H1 (cell line): ENCODE data around the gene MAD2L1. TPM values are rescaled to one million over a fixed set of nuclear protein-coding genes. Genes with fewer than 3 reads are reported as not detected.

Source experiments
- CTCF ChIA-PET: fragments of 300-600 bp; sonication (Branson Sonifier 250); formaldehyde crosslinking; loops from one replicate; lab custom pipeline; 2021; ENCODE audit not compliant: partially characterized antibody; lab: Charles Lee
- POLR2A ChIA-PET: fragments of 300-600 bp; sonication (Branson Sonifier 250); formaldehyde crosslinking; loops from one replicate; lab custom pipeline; 2021; ENCODE audit warnings: inconsistent platforms; ENCODE audit not compliant: partially characterized antibody; lab: Charles Lee
- DNase-seq, 2 experiments: peaks; one replicate each; pipeline versions ENCODE4 v3.0.0 to v3.0.0-alpha.2; 2010 to 2022; ENCODE audit warnings: low spot score in 2 of 2, low read depth in 1 of 2, mixed read lengths in 1 of 2
- FAIRE-seq: peaks from 2 replicates; lab custom pipeline; 2011; peaks lifted over from hg19 to GRCh38; lab: Jason Lieb, UNC
- H2AFZ ChIP-seq: 2 replicates; pipeline ENCODE4 v1.8.1; 2012; ENCODE audit warnings: low read length, inconsistent platforms
- H2AK5ac ChIP-seq: 2 replicates; pipeline ENCODE4 v1.6.1; 2013; ENCODE audit warnings: low read depth, low read length
- H2BK120ac ChIP-seq: replicated peaks from 2 replicates; pipeline ENCODE3; 2013; ENCODE audit warnings: low read depth, low read length, inconsistent platforms
- H2BK12ac ChIP-seq: 2 replicates; pipeline ENCODE4 v1.6.1; 2013; ENCODE audit warnings: low read depth, low read length
- H2BK15ac ChIP-seq: 2 replicates; pipeline ENCODE4 v1.6.1; 2013; ENCODE audit warnings: low read length
- H2BK20ac ChIP-seq: 2 replicates; pipeline ENCODE4 v1.6.1; 2013; ENCODE audit warnings: low read length
- H2BK5ac ChIP-seq: 2 replicates; pipeline ENCODE4 v1.6.1; 2013; ENCODE audit warnings: low read depth, low read length
- H3K14ac ChIP-seq: 2 replicates; pipeline ENCODE4 v1.6.1; 2013; ENCODE audit warnings: inconsistent platforms; ENCODE audit not compliant: insufficient read length
- H3K18ac ChIP-seq: 2 replicates; pipeline ENCODE4 v1.6.1; 2013; ENCODE audit warnings: low read length; ENCODE audit errors: extremely low read depth
- H3K23ac ChIP-seq: 2 replicates; pipeline ENCODE4 v1.6.1; 2013; ENCODE audit warnings: inconsistent platforms; ENCODE audit not compliant: insufficient read length
- H3K23me2 ChIP-seq: 2 replicates; pipeline ENCODE4 v1.6.1; 2013; ENCODE audit warnings: low read depth, low read length
- H3K27ac ChIP-seq: 2 replicates; pipeline ENCODE4 v1.6.1; 2011; ENCODE audit warnings: low read depth, low read length, inconsistent platforms
- H3K27me3 ChIP-seq, 4 experiments: replicated peaks in 1 of 4; 1 replicate in 1 of 4; 2 replicates in 3 of 4; pipeline versions ENCODE4 v1.6.1 to v1.8.1; 2011 to 2013; ENCODE audit warnings: low read length in 3 of 4, mild to moderate bottlenecking in 3 of 4, inconsistent platforms in 2 of 4, mixed read lengths in 2 of 4, moderate library complexity in 1 of 4; ENCODE audit not compliant: control insufficient read depth in 3 of 4, insufficient read depth in 3 of 4; ENCODE audit errors: extremely low read depth in 1 of 4
- H3K36me3 ChIP-seq, 4 experiments: 2 replicates each; pipeline versions ENCODE4 v1.6.1 to v1.8.1; 2011 to 2013; ENCODE audit warnings: mild to moderate bottlenecking in 4 of 4, low read length in 3 of 4, moderate library complexity in 2 of 4, control low read depth in 1 of 4, inconsistent platforms in 1 of 4; ENCODE audit not compliant: insufficient read depth in 4 of 4, control insufficient read depth in 2 of 4
- H3K4ac ChIP-seq: replicated peaks from 2 replicates; pipeline ENCODE3; 2013; ENCODE audit warnings: low read length, low read depth, mixed read lengths, inconsistent platforms; ENCODE audit not compliant: insufficient read length
- H3K4me1 ChIP-seq, 4 experiments: replicated peaks in 1 of 4; 1 replicate in 1 of 4; 2 replicates in 3 of 4; pipeline versions ENCODE4 v1.6.1 to v1.8.1; 2011 to 2013; ENCODE audit warnings: low read length in 3 of 4, inconsistent platforms in 2 of 4, mixed read lengths in 1 of 4; ENCODE audit not compliant: insufficient read depth in 4 of 4, control insufficient read depth in 3 of 4
- H3K4me2 ChIP-seq, 2 experiments: 2 replicates each; pipeline versions ENCODE4 v1.6.1 to v1.8.1; 2011 to 2013; ENCODE audit warnings: low read depth in 2 of 2, low read length in 2 of 2, control low read depth in 1 of 2, inconsistent platforms in 1 of 2, mild to moderate bottlenecking in 1 of 2; ENCODE audit not compliant: insufficient read depth in 1 of 2
- H3K4me3 ChIP-seq, 4 experiments: fragments of 200-600, 300-600 bp in 1 of 4; sonication (generic), shearing (Covaris generic), sonication (Bioruptor Twin) in 1 of 4; 2 replicates each; pipeline versions ENCODE4 v1.5.1 to v1.8.1; 2011 to 2016; ENCODE audit warnings: low read length in 4 of 4, low read depth in 3 of 4, control low read depth in 2 of 4, inconsistent platforms in 2 of 4, mild to moderate bottlenecking in 2 of 4, mixed read lengths in 1 of 4, moderate library complexity in 1 of 4; ENCODE audit not compliant: insufficient read depth in 2 of 4; ENCODE audit errors: extremely low read depth in 1 of 4
- H3K56ac ChIP-seq: replicated peaks from 2 replicates; pipeline ENCODE3; 2013; ENCODE audit warnings: low read depth, mild to moderate bottlenecking, mixed read lengths, low read length, inconsistent platforms; ENCODE audit not compliant: insufficient read length
- H3K79me1 ChIP-seq: 2 replicates; pipeline ENCODE4 v1.6.1; 2013; ENCODE audit warnings: low read depth, low read length, control low read depth
- H3K79me2 ChIP-seq, 2 experiments: 2 replicates each; pipeline versions ENCODE4 v1.6.1 to v1.8.1; 2012 to 2013; ENCODE audit warnings: low read length in 2 of 2, mild to moderate bottlenecking in 2 of 2, inconsistent platforms in 1 of 2; ENCODE audit not compliant: insufficient read depth in 2 of 2, control insufficient read depth in 1 of 2
- H3K9ac ChIP-seq, 4 experiments: replicated peaks in 1 of 4; 1 replicate in 1 of 4; 2 replicates in 3 of 4; pipeline versions ENCODE4 v1.6.1 to v1.8.1; 2011 to 2013; ENCODE audit warnings: low read depth in 3 of 4, low read length in 3 of 4, control low read depth in 2 of 4, mild to moderate bottlenecking in 2 of 4, moderate library complexity in 2 of 4, inconsistent platforms in 1 of 4; ENCODE audit errors: extremely low read depth in 1 of 4
- H3K9me3 ChIP-seq, 2 experiments: 2 replicates each; pipeline versions ENCODE4 v1.6.1 to v1.8.1; 2012 to 2013; ENCODE audit warnings: mild to moderate bottlenecking in 2 of 2, moderate library complexity in 2 of 2, control low read depth in 1 of 2, inconsistent platforms in 1 of 2, low read depth in 1 of 2, low read length in 1 of 2, mixed read lengths in 1 of 2; ENCODE audit not compliant: insufficient read depth in 2 of 2
- H4K20me1 ChIP-seq, 2 experiments: replicated peaks in 1 of 2; 2 replicates each; pipeline versions ENCODE3 to v1.8.1; 2011 to 2013; ENCODE audit warnings: inconsistent platforms in 2 of 2, low read length in 2 of 2, mild to moderate bottlenecking in 1 of 2; ENCODE audit not compliant: insufficient read depth in 2 of 2, control insufficient read depth in 1 of 2
- H4K5ac ChIP-seq: 2 replicates; pipeline ENCODE4 v1.6.1; 2013; ENCODE audit warnings: low read length, low read depth, mixed read lengths, inconsistent platforms; ENCODE audit not compliant: insufficient read length
- H4K8ac ChIP-seq: 2 replicates; pipeline ENCODE4 v1.8.0; 2013; ENCODE audit warnings: mild to moderate bottlenecking, moderate library complexity, low read length, inconsistent platforms; ENCODE audit not compliant: insufficient read depth; ENCODE audit errors: extremely low read depth
- H4K91ac ChIP-seq: replicated peaks from 2 replicates; pipeline ENCODE3; 2013; ENCODE audit warnings: low read length, mixed read lengths, inconsistent platforms; ENCODE audit not compliant: insufficient read length
- ATF2 ChIP-seq: IDR thresholded peaks from 2 replicates; pipeline ENCODE4 v1.6.1; 2012; ENCODE audit warnings: low read length, inconsistent platforms
- CREB1 ChIP-seq: IDR thresholded peaks from 2 replicates; pipeline ENCODE4 v1.6.1; 2012; ENCODE audit warnings: inconsistent platforms
- EP300 ChIP-seq, 2 experiments: IDR thresholded peaks; 1 replicate in 1 of 2; 2 replicates in 1 of 2; pipeline ENCODE4 v1.6.1; 2011 to 2012; ENCODE audit warnings: low read depth in 2 of 2, low read length in 2 of 2, mild to moderate bottlenecking in 2 of 2, borderline replicate concordance in 1 of 2, inconsistent platforms in 1 of 2, moderate library complexity in 1 of 2
- FOSL1 ChIP-seq: IDR thresholded peaks from 2 replicates; pipeline ENCODE4 v1.6.1; 2011; ENCODE audit warnings: mild to moderate bottlenecking, low read depth, low read length, moderate library complexity; ENCODE audit not compliant: insufficient read depth
- KDM1A ChIP-seq: fragments of 200-600, 300-600 bp; sonication (generic); IDR thresholded peaks from 2 replicates; pipeline ENCODE4 v1.7.1; 2016; ENCODE audit warnings: mild to moderate bottlenecking, low read length, borderline replicate concordance
- PHF8 ChIP-seq: fragments of 200-600 bp; sonication (generic); conservative IDR thresholded peaks from 2 replicates; pipeline ENCODE4 v1.7.1; 2012; ENCODE audit warnings: low read depth, mild to moderate bottlenecking, inconsistent platforms, low read length, moderate library complexity
- POLR2A ChIP-seq, 2 experiments: IDR thresholded peaks; 1 replicate in 1 of 2; 2 replicates in 1 of 2; pipeline ENCODE4 v1.6.1; 2011; ENCODE audit warnings: low read depth in 2 of 2, low read length in 2 of 2, mild to moderate bottlenecking in 2 of 2; ENCODE audit errors: control extremely low read depth in 1 of 2
- SP2 ChIP-seq: IDR thresholded peaks from 2 replicates; pipeline ENCODE4 v1.6.1; 2012; ENCODE audit warnings: mild to moderate bottlenecking, low read length, inconsistent platforms
- SUZ12 ChIP-seq: fragments of 200-600 bp; sonication (generic); IDR thresholded peaks from 2 replicates; pipeline ENCODE4 v1.6.1; 2012; ENCODE audit warnings: mild to moderate bottlenecking, inconsistent platforms, low read length, moderate library complexity, mixed read lengths
- TAF1 ChIP-seq: IDR thresholded peaks from 2 replicates; pipeline ENCODE4 v1.6.1; 2011; ENCODE audit warnings: mild to moderate bottlenecking, low read depth, low read length
- WGBS, 2 experiments: shearing (Covaris generic) in 1 of 2; methylation state at CpG; one replicate each; pipeline versions ENCODE4 v1.1.6 to v1.1.7; 2013 to 2015; ENCODE audit warnings: low lambda C conversion rate in 2 of 2, mixed read lengths in 2 of 2, inconsistent platforms in 1 of 2, low coverage in 1 of 2, missing lambda C conversion rate in 1 of 2; ENCODE audit not compliant: insufficient replicate concordance in 2 of 2, insufficient coverage in 1 of 2, insufficient read length in 1 of 2; ENCODE audit errors: extremely low coverage in 1 of 2, missing lambda C conversion rate in 1 of 2; 5-methylcytosine and 5-hydroxymethylcytosine counted together
- polyA plus RNA-seq, 7 experiments: library from polyadenylated mRNA; depleted of rRNA in 3 of 7; stranded (reverse) in 5 of 7; unstranded in 2 of 7; fragments of >200 nt in 5 of 7; fragments of 200-250 nt in 2 of 7; gene quantifications; 1 replicate in 5 of 7; 2 replicates in 1 of 7; 4 replicates in 1 of 7; pipeline versions ENCODE4 v1.2.1 to v1.2.3, GENCODE V29; 2011 to 2013; ENCODE audit warnings: missing spikeins in 2 of 7, mixed read lengths in 2 of 7
- total RNA-seq: library from RNA; stranded (reverse); fragmentation: NEBNext Ultra II Directional; extraction: Animal tissue kit (Norgen Biotek cat#: 25700); gene quantifications from 2 replicates; pipeline ENCODE4 v1.2.1, GENCODE V29; 2021

Gene MAD2L1
- total and polyA plus RNA-seq, 2 of the 8 experiments (the other 6 are each of a cell fraction or from before 2014, with no cell fraction given), result 51.1 to 88.1 TPM

GRCh38 chr4:120096508-120097297, 30.1 kb upstream of the MAD2L1 start:
- H2BK12ac ChIP-seq, result no peak overlapping the region
- no peak overlapping the region for H2BK120ac ChIP-seq
- H4K20me1 ChIP-seq, result no peaks in the 10 kb centered on the region
- H2AFZ ChIP-seq, result no peak overlapping the region
- DNase-seq (no peak), FAIRE-seq (no peak)
- no peaks in the 10 kb centered on the region for H3K23me2 ChIP-seq
- H3K36me3 ChIP-seq, result no peaks in the 10 kb centered on the region
- H3K9me3 ChIP-seq, result no peaks in the 10 kb centered on the region
- no peak overlapping the region for H4K91ac ChIP-seq
- H2BK20ac ChIP-seq, result no peak overlapping the region
- no peak overlapping the region for H3K4me3 ChIP-seq
- no peak overlapping the region for H3K56ac ChIP-seq
- H2AK5ac ChIP-seq, result no peak overlapping the region
- no peak overlapping the region for H3K4me2 ChIP-seq
- CTCF ChIA-PET, result interaction anchor here (1.2 kb wide), 1 partner anchor 1211 kb away, joined by 3 read pairs; no protein-coding TSS in a partner anchor
- no peaks in the 10 kb centered on the region for H3K27me3 ChIP-seq
- H4K5ac ChIP-seq, result no peak overlapping the region
- no peak overlapping the region for H3K14ac ChIP-seq
- H3K27ac ChIP-seq, result no peak overlapping the region
- H3K4me1 ChIP-seq, result no peaks in the 10 kb centered on the region
- POLR2A ChIA-PET, result no interaction called here
- H3K23ac ChIP-seq, result no peak overlapping the region
- H2BK5ac ChIP-seq, result no peak overlapping the region
- no peak overlapping the region for H2BK15ac ChIP-seq
- no peak overlapping the region for H3K4ac ChIP-seq
- no peaks in the 10 kb centered on the region for H3K79me1 ChIP-seq
- H3K9ac ChIP-seq, result no peak overlapping the region
- H4K8ac ChIP-seq, result no peak overlapping the region
- H3K79me2 ChIP-seq, result no peaks in the 10 kb centered on the region
- WGBS, 2 experiments, result 93% methylated on average over 2 of the region's 2 CpGs; no CpG with 5 or more reads in 1 of the 2 experiments
- no peak overlapping the region for H3K18ac ChIP-seq
- no peak for TF ChIP-seq POLR2A (IDR thresholded peaks at IDR 0.05; ENCODE audit: control extremely low read depth in 1 of 2, low read depth in 2 of 2, low read length in 2 of 2)
- TF ChIP-seq CREB1, result no peak
- no peak for TF ChIP-seq KDM1A
- TF ChIP-seq ATF2, result no peak
- TF ChIP-seq EP300 (IDR thresholded peaks at IDR 0.05; ENCODE audit: borderline replicate concordance in 1 of 2, low read depth in 2 of 2, low read length in 2 of 2), result no peak
- TF ChIP-seq FOSL1, result no peak
- no peak for TF ChIP-seq TAF1
- no peak for TF ChIP-seq SP2
- TF ChIP-seq PHF8, result no peak
- no peak for TF ChIP-seq SUZ12
